WTC11 (cell line): Measurements from ENCODE around the gene PUS7L. TPM values are rescaled to one million over a fixed set of nuclear protein-coding genes. Genes with fewer than 3 reads are reported as not detected.

ENCODE experiments used
- ATAC-seq: fragments of 200-7000 bp; cut with Tn5 transposase; 2 replicates; pipeline ENCODE4 v1.10.0; 2021; ENCODE audit warnings: mild to moderate bottlenecking, moderate library complexity
- CTCF ChIA-PET: fragments of 300-600 bp; sonication (Branson Sonifier 250); formaldehyde crosslinking; loops from one replicate; lab custom pipeline; 2021; ENCODE audit warnings: antibody characterized with exemption; lab: Charles Lee
- POLR2A ChIA-PET: fragments of 350-600 bp; sonication (Branson Sonifier 250); formaldehyde crosslinking; loops from one replicate; lab custom pipeline; 2021; ENCODE audit warnings: antibody characterized with exemption; lab: Charles Lee
- DNase-seq: peaks from one replicate; pipeline ENCODE4 v3.0.0; 2021; ENCODE audit warnings: low spot score
- H3K27ac Mint-ChIP-seq: 2 replicates; pipeline ENCODE4 v1.8.0; 2021; ENCODE audit warnings: mixed read lengths
- H3K27me3 Mint-ChIP-seq: 2 replicates; pipeline ENCODE4 v1.8.0; 2021; ENCODE audit warnings: low read depth, mild to moderate bottlenecking, moderate library complexity, mixed read lengths
- H3K36me3 Mint-ChIP-seq: 2 replicates; pipeline ENCODE4 v1.8.0; 2021; ENCODE audit warnings: mixed read lengths
- H3K4me1 Mint-ChIP-seq: 2 replicates; pipeline ENCODE4 v1.8.0; 2022; ENCODE audit warnings: mixed read lengths
- H3K4me3 Mint-ChIP-seq: 2 replicates; pipeline ENCODE4 v1.8.0; 2021; ENCODE audit warnings: mild to moderate bottlenecking, moderate library complexity, mixed read lengths
- H3K9me3 Mint-ChIP-seq: 2 replicates; pipeline ENCODE4 v1.8.0; 2021; ENCODE audit warnings: mixed read lengths
- AFF4 ChIP-seq: sonication (generic); formaldehyde crosslinking; IDR thresholded peaks from 2 replicates; pipeline ENCODE4 v1.8.1; 2023; ENCODE audit warnings: mild to moderate bottlenecking, missing genetic modification reagents, borderline replicate concordance
- ARID4B ChIP-seq: sonication (generic); formaldehyde crosslinking; IDR thresholded peaks from 2 replicates; pipeline ENCODE4 v1.8.0; 2023; ENCODE audit warnings: missing genetic modification reagents, mild to moderate bottlenecking, borderline replicate concordance
- FOXJ3 ChIP-seq: sonication (generic); formaldehyde crosslinking; IDR thresholded peaks from 2 replicates; pipeline ENCODE4 v1.9.0; 2021; ENCODE audit warnings: missing genetic modification reagents, mild to moderate bottlenecking, borderline replicate concordance
- NR1H2 ChIP-seq: sonication (generic); formaldehyde crosslinking; IDR thresholded peaks from 2 replicates; pipeline ENCODE4 v1.9.0; 2021; ENCODE audit warnings: mild to moderate bottlenecking, moderate library complexity, missing genetic modification reagents
- OVOL2 ChIP-seq: fragments of 250-450 bp; sonication (Bioruptor Pico); IDR thresholded peaks from 2 replicates; pipeline ENCODE4 v1.9.0; 2021; ENCODE audit warnings: mild to moderate bottlenecking, borderline replicate concordance
- RORB ChIP-seq: fragments of 250-450 bp; sonication (Bioruptor Pico); IDR thresholded peaks from 2 replicates; pipeline ENCODE4 v1.9.0; 2021; ENCODE audit warnings: mild to moderate bottlenecking
- SMAD3 ChIP-seq: sonication (generic); formaldehyde crosslinking; IDR thresholded peaks from 2 replicates; pipeline ENCODE4 v1.8.0; 2022; ENCODE audit warnings: missing genetic modification reagents, mild to moderate bottlenecking, borderline replicate concordance
- SP1 ChIP-seq: sonication (generic); formaldehyde crosslinking; conservative IDR thresholded peaks from 2 replicates; pipeline ENCODE4 v1.8.1; 2022; ENCODE audit warnings: missing genetic modification reagents
- total RNA-seq: library from RNA; stranded (reverse); gene quantifications from 3 replicates; pipeline ENCODE4 v1.2.3, GENCODE V29; 2021
- TF ChIP-seq, protein P1 (sequence below): fragments of 250-450 bp; sonication (Bioruptor Pico); IDR thresholded peaks from 2 replicates; pipeline ENCODE4 v2.1.2; 2022; ENCODE audit warnings: mild to moderate bottlenecking, moderate library complexity
- TF ChIP-seq, protein P2 (sequence below): sonication (generic); formaldehyde crosslinking; conservative IDR thresholded peaks from 2 replicates; pipeline ENCODE4 v1.8.1; 2022; ENCODE audit warnings: mild to moderate bottlenecking, missing genetic modification reagents
- TF ChIP-seq, protein P3 (sequence below): sonication (generic); formaldehyde crosslinking; IDR thresholded peaks from 2 replicates; pipeline ENCODE4 v1.8.1; 2023; ENCODE audit warnings: mild to moderate bottlenecking, moderate library complexity, missing genetic modification reagents
- TF ChIP-seq, protein P4 (sequence below): sonication (generic); formaldehyde crosslinking; IDR thresholded peaks from 2 replicates; pipeline ENCODE4 v1.8.1; 2023; ENCODE audit warnings: mild to moderate bottlenecking, missing genetic modification reagents

Gene PUS7L
- total RNA-seq, 1 experiment from 2014 or later = 20.7 TPM

GRCh38 chr12:43806737-43807072, 48.1 kb upstream of the PUS7L start:
- Mint-ChIP-seq H3K4me1 (peaks cover 12% of the 10 kb centered on the region), H3K27me3 (no peaks in the 10 kb centered on the region; the same call in 1 of the 2 replicates), H3K36me3 (peaks cover 10% of the 10 kb centered on the region), H3K9me3 (no peaks in the 10 kb centered on the region), H3K27ac (peak overlapping the region; percentile 100), H3K4me3 (peak overlapping the region; percentile 99)
- no peak for DNase-seq
- CTCF ChIA-PET = interaction anchor here (0.7 to 2.9 kb wide), 7 partner anchors 13 to 108 kb away, joined by 3 to 28 read pairs (median 3); partner anchors contain the start of genes IRAK4 and PUS7L
- no peak for ATAC-seq
- POLR2A ChIA-PET = interaction anchor here (1.5 kb wide), 1 partner anchor 14 kb away, joined by 3 read pairs; no protein-coding TSS in a partner anchor
- TF ChIP-seq SP1 (CRISPR knock-in tag) (no peak), OVOL2 (CRISPR knock-in tag) (no peak), FOXJ3 (CRISPR knock-in tag) (no peak), RORB (no peak), ARID4B (CRISPR knock-in tag) (no peak), NR1H2 (CRISPR knock-in tag) (no peak), AFF4 (CRISPR knock-in tag) (no peak), SMAD3 (CRISPR knock-in tag) (no peak)
- TF ChIP-seq, protein P1, sequence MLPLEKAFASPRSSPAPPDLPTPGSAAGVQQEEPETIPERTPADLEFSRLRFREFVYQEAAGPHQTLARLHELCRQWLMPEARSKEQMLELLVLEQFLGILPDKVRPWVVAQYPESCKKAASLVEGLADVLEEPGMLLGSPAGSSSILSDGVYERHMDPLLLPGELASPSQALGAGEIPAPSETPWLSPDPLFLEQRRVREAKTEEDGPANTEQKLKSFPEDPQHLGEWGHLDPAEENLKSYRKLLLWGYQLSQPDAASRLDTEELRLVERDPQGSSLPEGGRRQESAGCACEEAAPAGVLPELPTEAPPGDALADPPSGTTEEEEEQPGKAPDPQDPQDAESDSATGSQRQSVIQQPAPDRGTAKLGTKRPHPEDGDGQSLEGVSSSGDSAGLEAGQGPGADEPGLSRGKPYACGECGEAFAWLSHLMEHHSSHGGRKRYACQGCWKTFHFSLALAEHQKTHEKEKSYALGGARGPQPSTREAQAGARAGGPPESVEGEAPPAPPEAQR (CRISPR knock-in tag) = no peak
- TF ChIP-seq, protein P2, sequence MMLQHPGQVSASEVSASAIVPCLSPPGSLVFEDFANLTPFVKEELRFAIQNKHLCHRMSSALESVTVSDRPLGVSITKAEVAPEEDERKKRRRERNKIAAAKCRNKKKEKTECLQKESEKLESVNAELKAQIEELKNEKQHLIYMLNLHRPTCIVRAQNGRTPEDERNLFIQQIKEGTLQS = no peak
- TF ChIP-seq, protein P3, sequence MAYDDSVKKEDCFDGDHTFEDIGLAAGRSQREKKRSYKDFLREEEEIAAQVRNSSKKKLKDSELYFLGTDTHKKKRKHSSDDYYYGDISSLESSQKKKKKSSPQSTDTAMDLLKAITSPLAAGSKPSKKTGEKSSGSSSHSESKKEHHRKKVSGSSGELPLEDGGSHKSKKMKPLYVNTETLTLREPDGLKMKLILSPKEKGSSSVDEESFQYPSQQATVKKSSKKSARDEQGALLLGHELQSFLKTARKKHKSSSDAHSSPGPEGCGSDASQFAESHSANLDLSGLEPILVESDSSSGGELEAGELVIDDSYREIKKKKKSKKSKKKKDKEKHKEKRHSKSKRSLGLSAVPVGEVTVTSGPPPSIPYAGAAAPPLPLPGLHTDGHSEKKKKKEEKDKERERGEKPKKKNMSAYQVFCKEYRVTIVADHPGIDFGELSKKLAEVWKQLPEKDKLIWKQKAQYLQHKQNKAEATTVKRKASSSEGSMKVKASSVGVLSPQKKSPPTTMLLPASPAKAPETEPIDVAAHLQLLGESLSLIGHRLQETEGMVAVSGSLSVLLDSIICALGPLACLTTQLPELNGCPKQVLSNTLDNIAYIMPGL = no peak
- TF ChIP-seq, protein P4, sequence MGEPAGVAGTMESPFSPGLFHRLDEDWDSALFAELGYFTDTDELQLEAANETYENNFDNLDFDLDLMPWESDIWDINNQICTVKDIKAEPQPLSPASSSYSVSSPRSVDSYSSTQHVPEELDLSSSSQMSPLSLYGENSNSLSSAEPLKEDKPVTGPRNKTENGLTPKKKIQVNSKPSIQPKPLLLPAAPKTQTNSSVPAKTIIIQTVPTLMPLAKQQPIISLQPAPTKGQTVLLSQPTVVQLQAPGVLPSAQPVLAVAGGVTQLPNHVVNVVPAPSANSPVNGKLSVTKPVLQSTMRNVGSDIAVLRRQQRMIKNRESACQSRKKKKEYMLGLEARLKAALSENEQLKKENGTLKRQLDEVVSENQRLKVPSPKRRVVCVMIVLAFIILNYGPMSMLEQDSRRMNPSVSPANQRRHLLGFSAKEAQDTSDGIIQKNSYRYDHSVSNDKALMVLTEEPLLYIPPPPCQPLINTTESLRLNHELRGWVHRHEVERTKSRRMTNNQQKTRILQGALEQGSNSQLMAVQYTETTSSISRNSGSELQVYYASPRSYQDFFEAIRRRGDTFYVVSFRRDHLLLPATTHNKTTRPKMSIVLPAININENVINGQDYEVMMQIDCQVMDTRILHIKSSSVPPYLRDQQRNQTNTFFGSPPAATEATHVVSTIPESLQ (CRISPR knock-in tag) = no peak
